Smooth muscle cell of bladder (primary cell): ENCODE data around the gene CLP1. TPM values are rescaled to one million over a fixed set of nuclear protein-coding genes. Genes with fewer than 3 reads are reported as not detected.

ENCODE experiments used
- total RNA-seq: library from RNA; depleted of rRNA; stranded (reverse); fragments of >200 nt; gene quantifications from 2 replicates; pipeline ENCODE4 v1.2.3, GENCODE V29; 2014

The CLP1 gene
- total RNA-seq = 12.4 and 16.5 TPM in 2 replicates

DNA sequence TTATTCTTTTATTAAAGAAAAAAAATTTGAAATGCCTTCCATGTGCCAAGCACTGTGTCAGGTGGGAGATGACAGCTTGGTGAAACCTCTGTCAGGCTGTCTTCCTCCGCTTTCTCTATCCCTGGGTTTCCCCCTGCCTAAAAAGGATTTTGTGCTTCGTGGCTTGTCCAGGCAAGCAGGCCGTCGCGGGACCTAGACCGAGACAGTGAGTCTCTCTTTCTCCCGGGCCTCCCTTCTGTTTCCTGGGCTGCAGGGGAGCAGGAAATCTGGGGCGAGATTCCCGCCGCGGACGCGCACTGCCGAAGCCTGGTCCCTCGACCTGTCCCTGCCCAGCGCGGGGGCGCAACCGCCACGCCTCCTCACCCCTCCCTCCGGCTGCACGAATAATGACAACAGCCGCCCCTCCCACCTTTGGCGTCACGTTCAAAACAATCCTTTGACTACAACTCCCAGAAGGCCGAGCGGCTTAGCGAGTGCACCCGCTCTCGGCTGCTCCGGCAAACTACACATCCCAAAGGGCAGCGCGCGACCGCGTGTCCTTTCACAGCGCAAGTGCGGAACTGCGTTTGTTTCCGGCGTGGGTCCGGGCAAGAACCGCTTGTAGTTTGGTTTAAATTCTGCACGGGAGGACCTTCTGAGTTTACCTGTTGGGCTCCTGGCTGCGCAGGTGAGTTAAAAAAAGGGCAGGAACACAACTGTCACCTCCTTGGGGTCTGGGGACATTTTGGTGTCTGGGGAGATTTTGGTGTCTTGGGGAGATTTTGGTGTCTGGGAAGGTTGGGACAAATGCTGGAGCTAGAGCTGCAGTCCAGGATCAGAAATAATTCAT lies at the start of gene CLP1:
CLP1 (plus strand) TSS at position 569 of the 829 bp plus-strand sequence. CDS start 1,715 bp downstream, outside the sequence.

GRCh38 chr11:57649826-57650738 lies 7.5 kb upstream of the CLP1 start, which contains the start of gene YPEL4:
Gene YPEL4, minus strand, starts transcription at chr11:57649912. Its CDS starts 2,805 bp downstream, at chr11:57647107.

GRCh38 chr11:57667736-57668433 lies 10.3 kb downstream of the CLP1 start, which contains the start of gene ZDHHC5:
Gene ZDHHC5, plus strand, starts transcription at chr11:57668114. Its CDS starts 4,977 bp downstream, at chr11:57673091.

Other genes with a start within 250 kb of the CLP1 start
- gene SLC43A3, start 230.6 kb upstream of the CLP1 start, total RNA-seq = 15.9 and 27.4 TPM in 2 replicates
- 0.09 TPM in 1 of 2 replicates, not detected in the other for gene RTN4RL2, start 197.2 kb upstream of the CLP1 start, total RNA-seq
- gene SLC43A1, start 142.1 kb upstream of the CLP1 start, total RNA-seq = 16.8 and 19.9 TPM in 2 replicates
- 36.7 and 43.0 TPM in 2 replicates for gene TIMM10, start 127.0 kb upstream of the CLP1 start, total RNA-seq
- not detected in 2 replicates for gene SMTNL1, start 120.2 kb upstream of the CLP1 start, total RNA-seq
- 61.2 and 78.1 TPM in 2 replicates for gene UBE2L6, start 90.1 kb upstream of the CLP1 start, total RNA-seq
- 4.7 and 10.8 TPM in 2 replicates for gene SERPING1, start 60.1 kb upstream of the CLP1 start, total RNA-seq
- 1.4 and 1.6 TPM in 2 replicates for gene YPEL4, start 7.8 kb upstream of the CLP1 start, total RNA-seq
- 24.0 and 34.3 TPM in 2 replicates for gene ZDHHC5, start 10.4 kb downstream of the CLP1 start, total RNA-seq
- gene MED19, start 54.5 kb downstream of the CLP1 start, total RNA-seq = 13.7 and 14.4 TPM in 2 replicates
- gene TMX2, start 54.8 kb downstream of the CLP1 start, total RNA-seq = 46.5 and 50.5 TPM in 2 replicates
- gene SELENOH, start 83.7 kb downstream of the CLP1 start, total RNA-seq = 73.3 and 73.8 TPM in 2 replicates
- not detected in 2 replicates for gene BTBD18, start 94.1 kb downstream of the CLP1 start, total RNA-seq
- gene CTNND1, start 104.0 kb downstream of the CLP1 start, total RNA-seq = 86.3 and 94.2 TPM in 2 replicates